ENCODE measurements around the gene ANO2.

The ANO2 gene

GRCh38 chr12:5808981-5809380 is 136.1 kb downstream of the ANO2 start:
- FAIRE-seq: no peak

GRCh38 chr12:5807514-5808219 is 137.4 kb downstream of the ANO2 start:
- no peak for FAIRE-seq

DNA sequence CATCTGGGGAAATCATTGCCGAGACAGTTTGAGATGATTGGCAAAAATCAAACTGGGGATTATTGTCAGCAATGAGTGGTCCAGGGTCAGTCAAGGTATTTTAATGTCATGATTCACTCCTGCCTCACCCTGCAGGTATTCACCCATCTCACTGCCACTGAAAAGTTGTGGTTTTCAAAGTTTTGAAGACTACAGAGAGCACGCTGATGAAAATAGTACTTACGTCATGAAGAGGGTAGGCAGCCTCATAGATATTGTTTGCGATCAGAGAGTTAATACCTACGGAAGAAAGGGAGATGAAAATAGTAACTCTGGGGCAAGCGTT is 138.0 kb downstream of the ANO2 start:
- FAIRE-seq: no peak

DNA sequence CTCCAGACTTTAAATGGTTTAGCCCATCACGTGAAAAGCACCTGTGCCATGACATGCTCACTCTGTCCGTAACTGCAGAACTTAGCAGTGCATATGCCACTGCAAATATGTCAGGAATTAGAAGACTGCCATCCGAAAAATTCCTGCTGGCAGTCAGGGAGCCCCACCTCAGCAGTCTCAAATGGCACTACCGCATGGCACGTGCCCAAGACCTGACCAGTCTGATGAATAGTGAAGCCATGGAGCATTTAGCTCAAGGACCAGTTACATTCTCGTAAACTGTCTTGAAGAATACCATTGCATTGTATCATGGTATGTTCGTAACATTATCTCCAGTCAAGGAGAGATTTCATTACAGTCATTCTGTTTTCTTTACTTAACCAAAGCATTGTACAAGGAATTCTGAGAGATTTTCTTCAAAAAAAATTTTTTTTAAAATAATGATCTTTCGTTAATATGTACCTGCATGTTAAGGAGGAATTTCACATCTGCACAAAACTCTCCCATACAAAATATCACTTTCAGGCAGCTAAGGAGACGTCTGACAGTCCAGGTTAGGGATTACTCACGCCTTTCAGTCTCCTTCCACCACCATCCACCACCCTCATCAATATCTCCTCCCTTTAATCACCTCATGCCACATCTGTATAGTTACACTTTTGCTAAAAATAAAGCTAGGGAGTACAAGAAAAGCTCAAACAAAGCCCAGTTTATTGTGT is 138.5 kb downstream of the ANO2 start:
- FAIRE-seq: no peak

GRCh38 chr12:5803532-5803931 is 141.5 kb downstream of the ANO2 start:
- no peak for FAIRE-seq

DNA sequence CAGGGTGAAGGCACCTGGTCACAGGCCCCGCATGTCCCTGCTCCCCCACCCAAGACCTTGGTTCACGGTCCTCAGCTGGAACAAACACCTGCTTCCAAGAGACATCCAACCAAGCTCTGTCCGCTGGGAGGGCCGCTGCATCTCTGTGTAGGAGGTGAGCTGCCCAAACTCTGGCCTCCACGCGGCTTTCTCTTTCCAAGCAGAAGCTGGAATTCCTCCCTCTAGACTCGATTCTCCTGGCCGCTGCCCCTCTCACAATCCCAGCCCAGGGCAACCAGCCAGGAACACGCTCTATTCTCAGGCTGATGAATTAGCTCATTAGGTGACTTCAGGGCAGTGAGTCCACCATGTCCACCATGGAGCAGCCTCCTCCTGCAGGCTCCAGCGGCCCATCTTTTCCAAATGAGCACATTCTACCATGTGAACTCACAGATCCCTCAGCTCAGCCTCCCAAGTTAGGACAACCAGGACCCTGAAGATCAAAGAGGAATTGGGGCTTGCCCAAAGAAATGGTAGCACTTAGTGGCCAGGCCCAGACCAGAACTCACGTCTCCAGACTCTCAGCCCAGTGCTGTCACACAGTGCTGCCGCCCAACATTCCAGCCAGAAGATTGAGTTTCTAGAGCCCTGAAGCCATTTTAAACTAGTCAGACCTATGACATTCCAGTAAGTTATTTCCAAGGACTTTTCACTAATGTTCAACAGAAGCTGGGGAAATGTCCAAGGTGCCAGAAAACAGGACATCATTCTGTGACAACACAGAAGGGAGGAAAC is 146.6 kb downstream of the ANO2 start:
- FAIRE-seq: no peak

DNA sequence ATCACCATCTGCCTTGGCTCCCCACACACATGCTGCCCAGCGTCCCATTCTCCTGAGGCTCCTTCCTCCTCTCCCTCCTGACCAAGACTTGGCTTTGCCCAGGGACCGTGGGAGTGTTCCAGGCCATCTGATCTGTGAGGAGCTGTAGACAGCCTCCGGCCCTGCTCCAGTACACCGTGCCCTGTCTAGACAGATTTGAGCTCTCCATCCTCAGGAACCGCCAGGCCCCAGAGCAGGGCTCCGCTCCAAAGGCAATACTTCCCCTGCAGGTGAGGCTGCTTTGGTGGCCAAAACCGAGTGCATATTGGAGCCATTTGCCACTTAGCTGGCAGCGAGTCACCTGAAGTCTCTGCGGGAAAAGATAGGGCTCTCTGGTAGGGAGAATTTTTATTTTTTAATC is 147.4 kb downstream of the ANO2 start:
- FAIRE-seq: no peak

- no peak for FAIRE-seq
Observed at GRCh38 chr12:5796959-5797225, 148.2 kb downstream of the ANO2 start.

DNA sequence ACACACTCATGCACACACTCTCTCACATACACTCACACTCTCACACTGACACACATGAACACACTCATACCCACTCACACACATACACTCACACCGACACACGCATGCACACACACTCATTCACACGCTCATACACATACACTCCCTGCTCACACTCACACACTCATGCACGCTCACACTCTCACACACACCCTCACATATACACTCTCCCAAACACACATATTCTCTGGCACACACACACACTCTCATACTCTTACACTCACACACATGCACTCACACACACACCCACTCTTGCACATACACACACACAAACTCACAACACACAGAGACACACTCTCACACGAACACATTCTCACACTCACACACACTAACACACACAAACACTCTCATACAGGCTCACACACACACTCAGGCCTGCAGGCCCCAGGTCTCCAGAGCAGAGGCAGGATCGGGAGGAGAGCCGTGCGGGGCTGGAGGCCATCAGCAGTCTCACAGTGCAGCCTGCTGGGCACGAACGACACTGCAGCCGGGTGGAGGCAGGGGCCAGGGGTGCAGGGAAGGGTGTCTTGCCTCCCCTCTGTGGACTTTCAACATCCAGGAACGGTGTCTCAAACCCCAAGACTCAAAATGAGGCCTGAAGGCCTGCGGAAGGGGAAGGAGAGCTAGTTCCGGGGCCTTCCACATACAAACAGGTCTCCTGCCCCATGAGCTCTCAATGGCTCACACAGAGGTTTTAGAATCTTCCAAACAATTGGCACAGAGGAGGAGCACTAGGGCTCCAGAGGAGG is 148.7 kb downstream of the ANO2 start:
- no peak for FAIRE-seq

- no peak for FAIRE-seq
Observed at GRCh38 chr12:5794156-5794555, 150.9 kb downstream of the ANO2 start.

DNA sequence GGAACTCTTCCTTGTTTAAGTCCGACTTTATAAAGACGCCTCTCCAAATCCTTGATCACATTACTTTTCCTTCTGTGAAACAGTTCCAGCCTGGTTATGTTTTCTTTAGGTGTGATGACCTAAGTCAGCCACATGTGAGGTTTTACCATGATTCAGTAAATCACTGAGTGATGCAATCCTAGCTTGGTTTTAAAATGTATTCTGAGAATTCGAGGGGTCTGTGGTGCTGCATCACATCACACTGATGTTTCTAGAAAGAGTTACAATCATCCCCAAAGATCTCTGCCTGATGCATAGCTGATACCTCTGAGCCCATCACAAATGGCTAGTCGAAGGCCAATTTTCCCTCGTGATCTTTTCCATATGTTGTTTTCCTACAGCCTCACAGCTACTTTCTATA is 152.7 kb downstream of the ANO2 start:
- no peak for FAIRE-seq

DNA sequence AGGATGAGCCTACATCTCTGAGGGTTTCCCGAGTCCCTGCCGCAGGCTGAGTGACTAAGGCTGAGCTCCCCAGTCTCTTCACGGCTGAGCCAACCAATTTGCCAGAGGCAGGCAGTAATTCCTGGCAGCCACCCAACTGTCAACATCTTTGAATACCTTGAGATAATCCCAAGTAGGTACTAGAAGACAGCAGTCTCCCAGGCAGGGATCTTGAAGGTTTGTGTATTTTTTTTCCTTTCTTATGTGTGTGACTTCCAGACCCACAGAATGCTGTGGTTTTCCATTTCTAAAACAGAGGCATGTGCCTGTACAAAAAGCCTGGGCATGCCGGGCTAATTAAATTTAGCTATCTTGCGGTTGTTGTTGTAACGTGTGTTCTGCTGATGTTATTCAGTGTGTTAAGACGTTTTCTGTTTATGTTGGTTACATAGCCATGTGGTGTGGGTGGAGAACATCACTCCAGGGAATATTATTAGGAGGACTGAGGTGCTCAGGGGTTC is 155.5 kb downstream of the ANO2 start:
- no peak for FAIRE-seq

GRCh38 chr12:5787828-5788227 is 157.2 kb downstream of the ANO2 start:
- FAIRE-seq: no peak

GRCh38 chr12:5785601-5786000 is 159.5 kb downstream of the ANO2 start:
- no peak for FAIRE-seq

DNA sequence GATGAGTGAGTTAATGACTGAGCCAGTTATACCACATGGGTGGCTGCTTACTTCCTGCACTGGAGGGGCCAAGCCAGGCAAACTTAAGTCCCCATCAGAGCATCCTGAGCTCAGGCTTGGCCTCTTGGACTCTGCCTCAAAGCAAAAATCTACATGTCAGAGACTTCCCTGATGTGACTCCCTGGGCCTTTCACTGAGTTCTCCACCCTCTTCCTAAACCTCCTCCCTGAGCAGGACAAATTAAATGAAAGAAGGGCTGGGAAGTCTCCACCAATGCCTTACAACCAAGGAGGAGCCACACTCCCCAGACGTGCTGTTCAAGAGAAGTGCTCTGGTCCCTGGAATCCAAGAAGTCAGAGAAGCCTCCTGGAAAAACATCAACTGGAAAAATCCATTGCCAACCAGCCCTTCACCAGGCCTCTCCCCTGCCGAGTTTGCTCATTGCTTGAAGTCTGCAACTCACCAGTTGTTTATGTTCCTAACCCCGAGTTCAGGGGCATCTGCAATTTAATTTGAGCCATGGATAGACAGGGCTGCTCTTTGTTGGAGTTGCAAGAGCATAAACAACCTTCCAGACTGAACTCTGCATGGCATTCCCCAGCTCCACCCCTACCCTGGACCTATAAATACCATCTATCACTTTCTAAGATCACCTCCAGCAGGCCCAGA is 160.5 kb downstream of the ANO2 start:
- no peak for FAIRE-seq

GRCh38 chr12:5783289-5783920 is 161.7 kb downstream of the ANO2 start:
- FAIRE-seq: no peak

GRCh38 chr12:5780536-5780935 is 164.5 kb downstream of the ANO2 start:
- no peak for FAIRE-seq

GRCh38 chr12:5779401-5779800 is 165.7 kb downstream of the ANO2 start:
- no peak for FAIRE-seq

GRCh38 chr12:5778821-5779220 is 166.2 kb downstream of the ANO2 start:
- no peak for FAIRE-seq

- FAIRE-seq: no peak
Observed at GRCh38 chr12:5777451-5777850, 167.6 kb downstream of the ANO2 start.

GRCh38 chr12:5776091-5776490 is 169.0 kb downstream of the ANO2 start:
- no peak for FAIRE-seq

- FAIRE-seq: no peak
Observed at GRCh38 chr12:5773550-5773949, 171.5 kb downstream of the ANO2 start.
